ENCODE data around the gene ZNF557. TPM values are rescaled to one million over a fixed set of nuclear protein-coding genes. Genes with fewer than 3 reads are reported as not detected.
"Not testable (repeated sequence)": the region's sequence is repeated elsewhere in the genome, so short reads cannot be mapped to it uniquely, and the experiment has no call there.

The ZNF557 gene
- polyA plus RNA-seq, 6 donors from 2014 or later, result 0.68 to 15.5 (median 5.0) TPM

DNA sequence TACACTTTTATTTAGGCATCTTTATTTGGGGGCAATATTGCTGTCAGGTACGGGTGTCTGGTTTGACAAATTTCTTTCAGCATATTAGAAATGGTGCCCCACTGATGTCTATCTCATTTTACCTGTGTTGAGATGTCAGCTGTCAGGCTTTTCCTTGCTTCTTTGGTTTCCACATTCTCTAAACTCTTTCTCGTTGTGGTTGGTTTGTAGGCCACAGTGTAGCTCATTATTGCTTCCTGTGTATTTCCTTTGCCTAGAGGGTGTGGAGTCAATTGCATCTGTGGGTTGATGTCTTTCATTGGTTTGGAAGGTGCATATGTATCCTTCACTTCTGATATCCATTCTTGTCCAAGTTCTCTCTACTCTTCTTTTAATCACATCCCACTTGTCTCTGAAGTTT, 9.5 kb upstream of the ZNF557 start:
- H3K27me3 Mint-ChIP-seq; ATAC-seq (ENCODE audit: low read depth in 2 of 2); DNase-seq; H3K4me3 Mint-ChIP-seq; H3K27ac Mint-ChIP-seq; H3K36me3 Mint-ChIP-seq; H3K9me3 Mint-ChIP-seq; H3K4me1 Mint-ChIP-seq: not testable (repeated sequence)

DNA sequence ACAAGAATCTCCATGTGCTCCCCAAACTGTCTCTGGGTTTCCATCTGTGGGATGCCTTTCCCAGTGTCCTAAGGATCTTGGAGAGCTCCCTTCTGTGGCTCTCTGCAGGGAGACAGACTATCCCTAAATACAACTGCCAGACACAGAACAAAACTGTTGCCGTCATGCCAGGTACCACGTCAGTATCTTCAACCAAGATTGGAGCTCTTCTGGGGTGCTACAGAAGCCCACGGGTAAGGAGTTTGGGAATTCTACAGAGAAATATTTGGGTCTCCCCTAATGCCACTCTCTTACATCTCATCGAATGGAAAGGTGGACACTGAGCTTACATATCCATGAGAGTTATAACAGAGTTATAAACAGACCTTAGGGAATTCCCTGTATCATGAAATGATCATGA, 6.2 kb upstream of the ZNF557 start:
- Mint-ChIP-seq H3K27ac (no peak overlapping the region), H3K36me3 (no peaks in the 10 kb centered on the region), H3K4me1 (no peaks in the 10 kb centered on the region), H3K9me3 (peaks cover 0 to 3% (median 0%) of the 10 kb centered on the region in 7 donors), H3K27me3 (no peaks in the 10 kb centered on the region), H3K4me3 (no peak overlapping the region)
- ATAC-seq (ENCODE audit: low read depth in 2 of 2) (no peak), DNase-seq (no peak)

DNA sequence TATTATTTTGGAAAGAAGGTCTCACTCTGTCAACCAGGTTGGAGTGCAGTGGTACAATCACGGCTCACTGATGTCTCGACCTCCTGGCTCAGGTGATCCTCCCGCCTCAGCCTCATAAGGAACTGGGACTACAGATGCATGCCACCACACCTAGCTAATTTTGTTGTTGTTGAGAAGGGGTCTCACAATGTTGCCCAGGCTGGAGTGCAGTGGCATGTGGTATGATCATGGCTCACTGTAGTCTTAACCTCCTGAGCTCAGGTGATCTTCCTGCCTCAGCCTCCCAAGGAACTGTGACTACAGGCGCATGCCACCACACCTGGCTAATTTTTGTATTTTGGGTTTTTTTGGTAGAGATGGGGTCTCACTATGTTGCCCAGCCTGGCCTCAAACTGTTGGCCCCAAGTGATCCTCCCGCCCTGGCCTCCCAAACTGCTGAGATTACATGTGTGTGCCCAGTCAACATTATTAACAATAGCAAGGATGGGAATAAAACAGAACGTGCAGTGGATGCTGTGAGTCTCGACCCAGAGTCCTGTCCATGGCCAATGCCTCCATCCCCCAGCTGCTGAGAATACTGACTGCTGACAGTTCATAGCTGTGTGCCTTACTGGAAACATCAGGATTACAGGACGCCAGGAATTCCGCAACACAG, 5.6 kb upstream of the ZNF557 start:
- Mint-ChIP-seq H3K4me1 (peaks cover 2 to 3% (median 2%) of the 10 kb centered on the region in 3 donors), H3K4me3 (no peak overlapping the region)
- no peak for ATAC-seq (ENCODE audit: low read depth in 2 of 2)

DNA sequence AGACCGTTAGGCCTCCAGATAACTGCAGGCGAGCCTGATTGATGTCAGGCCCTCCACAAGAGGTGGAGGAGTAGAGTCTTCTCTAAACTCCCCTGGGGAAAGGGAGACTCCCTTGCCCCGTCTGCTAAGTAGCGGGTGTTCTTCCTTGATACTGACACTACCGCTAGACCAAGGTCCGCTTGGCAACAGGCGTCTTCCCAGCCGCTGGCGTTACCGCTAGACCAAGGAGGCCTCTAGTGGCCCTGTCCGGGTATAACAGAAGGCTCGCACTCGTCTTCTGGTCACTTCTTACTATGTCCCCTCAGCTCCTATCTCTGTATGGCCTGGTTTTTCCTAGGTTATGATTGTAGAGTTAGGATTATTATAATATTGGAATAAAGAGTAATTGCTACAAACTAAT, 2.4 kb upstream of the ZNF557 start:
- H3K27me3 Mint-ChIP-seq; ATAC-seq (ENCODE audit: low read depth in 2 of 2); H3K27ac Mint-ChIP-seq; H3K36me3 Mint-ChIP-seq; DNase-seq; H3K9me3 Mint-ChIP-seq: not testable (repeated sequence)
- Mint-ChIP-seq H3K4me3 (peak overlapping the region in 1 of 8 donors; percentile 37), H3K4me1 (peaks cover 5 to 10% (median 10%) of the 10 kb centered on the region in 3 donors)

More for the DNA sequence above, 5.6 kb upstream of the ZNF557 start:
- DNase-seq, result no peak
- Mint-ChIP-seq H3K9me3 (peaks cover 0 to 3% (median 0%) of the 10 kb centered on the region in 7 donors), H3K36me3 (no peaks in the 10 kb centered on the region), H3K27ac (peak overlapping the region in 1 of 6 donors; percentile 7), H3K27me3 (no peaks in the 10 kb centered on the region)

DNA sequence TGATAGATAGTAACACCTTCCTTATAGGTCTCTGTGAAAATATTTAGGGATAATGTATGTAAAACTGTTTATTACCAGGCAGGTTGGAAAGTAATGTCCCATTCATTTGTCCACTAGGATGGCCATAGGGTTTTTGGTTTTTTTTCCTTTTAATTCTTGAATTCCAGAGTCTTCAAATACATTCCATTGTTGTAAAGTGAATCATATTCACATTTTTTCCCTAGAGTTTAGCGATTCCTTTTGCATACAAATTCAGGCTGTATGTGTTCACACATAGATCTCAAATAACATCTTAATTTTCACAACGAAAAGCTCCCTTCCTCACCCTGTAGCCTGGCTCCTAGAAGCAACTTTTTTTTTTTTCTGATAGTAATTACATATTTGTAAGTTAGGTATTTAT, 1.8 kb upstream of the ZNF557 start:
- DNase-seq (no peak), ATAC-seq (ENCODE audit: low read depth in 2 of 2) (no peak)
- Mint-ChIP-seq H3K9me3 (peaks cover 0 to 4% (median 0%) of the 10 kb centered on the region in 7 donors), H3K27ac (no peak overlapping the region), H3K36me3 (peaks cover 5 to 7% of the 10 kb centered on the region in 2 donors), H3K4me3 (peak overlapping the region in 2 of 8 donors; percentile 24 to 25), H3K27me3 (no peaks in the 10 kb centered on the region), H3K4me1 (peaks cover 10 to 15% (median 10%) of the 10 kb centered on the region in 3 donors)

DNA sequence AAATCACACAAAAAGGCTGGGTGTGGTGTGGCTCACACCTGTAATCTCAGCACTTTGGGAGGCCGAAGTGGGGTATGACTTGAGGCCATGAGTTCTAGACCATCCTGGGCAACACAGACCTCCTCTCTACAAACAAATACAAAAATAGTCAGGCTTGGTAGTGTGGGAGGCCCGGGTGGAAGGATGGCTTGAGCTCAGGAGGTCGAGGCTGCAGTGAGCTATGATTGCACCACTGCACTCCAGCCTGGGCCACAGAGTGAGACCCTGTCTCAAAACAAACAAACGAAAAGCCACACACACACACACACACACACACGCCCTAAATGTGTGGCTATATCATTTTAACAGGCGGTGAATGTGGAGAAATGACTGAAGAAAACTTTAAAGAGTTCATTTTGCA, 904 bp upstream of the ZNF557 start:
- Mint-ChIP-seq H3K27ac (peak overlapping the region; percentile 7 to 98 (median 94)), H3K9me3 (peaks cover 0 to 4% (median 0%) of the 10 kb centered on the region in 7 donors), H3K4me3 (peak overlapping the region; percentile 91 to 98 (median 98)), H3K36me3 (peaks cover 7 to 10% of the 10 kb centered on the region in 2 donors), H3K4me1 (peaks cover 10 to 15% (median 11%) of the 10 kb centered on the region in 3 donors), H3K27me3 (no peaks in the 10 kb centered on the region)
- DNase-seq, result no peak
- no peak for ATAC-seq (ENCODE audit: low read depth in 2 of 2)

DNA sequence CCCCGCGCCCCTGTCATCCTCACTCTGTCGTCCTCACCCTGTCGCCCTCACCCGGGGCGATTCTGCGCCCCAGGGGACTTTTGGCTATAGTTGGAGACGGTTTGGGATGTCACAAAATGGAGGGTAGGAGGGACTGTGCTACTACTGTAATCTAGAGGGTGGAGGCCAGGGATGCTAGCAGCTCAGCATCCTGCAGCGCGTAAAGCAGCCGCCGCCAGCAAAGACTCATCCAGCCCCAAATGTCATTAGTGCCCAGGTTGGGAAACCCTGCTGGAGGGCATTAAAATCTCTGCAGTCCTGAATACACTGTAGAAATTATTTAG, 362 bp downstream of the ZNF557 start:
- no peak for DNase-seq
- H3K36me3 Mint-ChIP-seq, result peaks cover 11 to 20% of the 10 kb centered on the region in 2 donors

DNA sequence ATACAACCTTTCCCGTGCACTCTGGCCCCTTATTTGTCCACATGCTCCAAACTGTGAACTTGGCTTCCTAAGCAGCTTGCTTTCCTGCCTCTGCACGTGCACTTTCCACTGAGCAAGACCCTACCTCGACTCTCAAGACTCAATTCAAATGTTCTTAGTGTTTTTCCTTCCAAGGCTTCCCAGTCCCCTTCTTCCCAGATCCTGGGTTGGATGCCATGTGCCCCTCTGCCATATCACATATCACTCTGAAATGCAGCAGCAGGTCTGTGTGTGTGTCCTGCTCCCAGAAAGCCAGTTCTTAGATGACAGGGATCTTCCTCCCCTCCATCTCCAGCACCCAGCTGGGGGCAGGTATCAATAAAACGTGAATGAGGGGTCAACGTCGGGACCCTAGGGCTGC, 3.0 kb downstream of the ZNF557 start:
- Mint-ChIP-seq H3K4me3 (peak overlapping the region; percentile 0 to 83 (median 49)), H3K9me3 (peaks cover 2 to 11% (median 10%) of the 10 kb centered on the region in 7 donors), H3K27me3 (no peaks in the 10 kb centered on the region), H3K4me1 (peaks cover 10 to 17% (median 15%) of the 10 kb centered on the region in 3 donors), H3K36me3 (peaks cover 29 to 41% of the 10 kb centered on the region in 2 donors), H3K27ac (peak overlapping the region in 3 of 6 donors; percentile 28 to 65 (median 61))
- DNase-seq (no peak), ATAC-seq (ENCODE audit: low read depth in 2 of 2) (no peak)

More for the DNA sequence above, 362 bp downstream of the ZNF557 start:
- Mint-ChIP-seq H3K4me1 (peaks cover 10 to 17% (median 15%) of the 10 kb centered on the region in 3 donors), H3K27ac (peak overlapping the region; percentile 81 to 98 (median 94)), H3K9me3 (peaks cover 0 to 4% (median 0%) of the 10 kb centered on the region in 7 donors), H3K4me3 (peak overlapping the region; percentile 91 to 98 (median 98)), H3K27me3 (no peaks in the 10 kb centered on the region)
- peak; percentile 3 to 7 for ATAC-seq (ENCODE audit: low read depth in 2 of 2)

DNA sequence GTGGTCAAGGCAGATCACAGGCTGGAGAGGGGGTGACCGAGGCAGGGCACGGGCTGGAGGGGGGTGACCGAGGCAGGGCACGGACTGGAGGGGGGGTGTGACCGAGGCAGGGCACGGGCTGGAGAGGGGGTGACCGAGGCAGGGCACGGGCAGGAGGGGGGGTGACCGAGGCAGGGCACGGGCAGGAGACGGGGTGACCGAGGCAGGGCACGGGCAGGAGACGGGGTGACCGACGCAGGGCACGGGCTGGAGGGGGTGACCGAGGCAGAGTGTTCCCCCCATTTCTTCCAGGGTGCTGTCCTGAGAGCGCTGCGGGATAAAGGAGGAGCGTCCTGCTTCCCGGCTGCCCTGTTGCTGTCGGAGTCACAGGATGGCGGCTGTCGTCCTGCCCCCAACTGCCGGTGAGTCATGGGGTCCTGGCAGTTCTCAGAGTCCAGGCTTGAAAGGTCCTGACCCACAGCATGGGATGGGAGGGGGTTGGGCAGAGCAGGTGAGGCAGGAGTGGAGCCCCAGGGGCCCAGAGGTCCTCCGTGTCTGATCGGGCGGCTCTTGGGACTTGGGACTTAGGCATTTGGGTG, 5.3 kb downstream of the ZNF557 start:
- H3K36me3 Mint-ChIP-seq, result peaks cover 48 to 64% of the 10 kb centered on the region in 2 donors
- H3K27ac Mint-ChIP-seq, result no peak overlapping the region
- peak overlapping the region in 1 of 8 donors; percentile 18 for H3K4me3 Mint-ChIP-seq
- peaks cover 0 to 14% (median 9%) of the 10 kb centered on the region in 3 donors for H3K4me1 Mint-ChIP-seq
- H3K9me3 Mint-ChIP-seq, result peaks cover 7 to 34% (median 27%) of the 10 kb centered on the region in 7 donors
- no peaks in the 10 kb centered on the region for H3K27me3 Mint-ChIP-seq
- DNase-seq (no peak), ATAC-seq (ENCODE audit: low read depth in 2 of 2) (no peak)

DNA sequence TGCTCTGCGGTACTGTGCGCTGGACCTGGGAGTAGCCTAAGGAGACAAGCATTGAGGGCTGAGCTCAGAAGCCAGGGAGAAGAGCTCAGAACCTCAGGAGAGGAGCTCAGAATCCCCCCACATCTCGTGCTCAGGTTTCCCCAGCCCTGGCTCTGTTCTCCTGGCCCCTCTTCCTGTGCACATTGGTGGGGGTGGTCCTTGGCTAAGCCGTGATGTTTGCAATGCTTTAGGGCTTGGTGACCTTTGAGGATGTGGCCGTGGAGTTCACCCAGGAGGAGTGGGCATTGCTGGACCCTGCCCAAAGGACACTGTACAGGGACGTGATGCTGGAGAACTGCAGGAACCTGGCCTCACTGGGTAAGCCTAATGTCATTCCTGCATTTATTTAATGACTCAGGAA, 6.6 kb downstream of the ZNF557 start:
- H3K4me3 Mint-ChIP-seq, result no peak overlapping the region
- no peak for DNase-seq
- peaks cover 0 to 14% (median 9%) of the 10 kb centered on the region in 3 donors for H3K4me1 Mint-ChIP-seq
- peaks cover 59 to 74% of the 10 kb centered on the region in 2 donors for H3K36me3 Mint-ChIP-seq
- no peaks in the 10 kb centered on the region for H3K27me3 Mint-ChIP-seq
- H3K9me3 Mint-ChIP-seq, result peaks cover 8 to 47% (median 37%) of the 10 kb centered on the region in 7 donors
- H3K27ac Mint-ChIP-seq, result no peak overlapping the region
- ATAC-seq (ENCODE audit: low read depth in 2 of 2), result no peak

DNA sequence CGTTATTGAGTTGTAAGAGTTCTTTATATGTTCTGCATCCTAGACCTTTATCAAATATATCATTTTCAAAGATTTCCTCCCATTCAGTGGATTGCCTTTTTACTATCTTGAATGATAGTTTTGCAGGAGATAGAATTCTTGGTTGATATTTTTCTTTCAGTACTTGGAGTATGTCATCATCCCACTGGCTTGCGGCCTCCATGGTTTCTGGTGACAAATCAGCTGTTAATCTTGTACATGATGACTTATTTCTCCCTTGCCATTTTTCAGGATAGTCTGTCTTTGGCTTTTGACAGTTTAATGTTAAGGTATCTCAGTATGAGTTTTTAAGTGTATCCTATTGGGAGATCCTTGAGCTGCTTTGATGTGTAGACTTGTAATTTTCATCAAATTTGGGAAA, 8.5 kb downstream of the ZNF557 start:
- H3K27me3 Mint-ChIP-seq, result no peaks in the 10 kb centered on the region
- peak overlapping the region in 1 of 8 donors; percentile 73 for H3K4me3 Mint-ChIP-seq
- no peak for DNase-seq
- no peak for ATAC-seq (ENCODE audit: low read depth in 2 of 2)
- H3K36me3 Mint-ChIP-seq, result peaks cover 67 to 77% of the 10 kb centered on the region in 2 donors
- peaks cover 13 to 66% (median 52%) of the 10 kb centered on the region in 7 donors for H3K9me3 Mint-ChIP-seq
- H3K27ac Mint-ChIP-seq, result no peak overlapping the region
- peaks cover 0 to 7% (median 2%) of the 10 kb centered on the region in 3 donors for H3K4me1 Mint-ChIP-seq

DNA sequence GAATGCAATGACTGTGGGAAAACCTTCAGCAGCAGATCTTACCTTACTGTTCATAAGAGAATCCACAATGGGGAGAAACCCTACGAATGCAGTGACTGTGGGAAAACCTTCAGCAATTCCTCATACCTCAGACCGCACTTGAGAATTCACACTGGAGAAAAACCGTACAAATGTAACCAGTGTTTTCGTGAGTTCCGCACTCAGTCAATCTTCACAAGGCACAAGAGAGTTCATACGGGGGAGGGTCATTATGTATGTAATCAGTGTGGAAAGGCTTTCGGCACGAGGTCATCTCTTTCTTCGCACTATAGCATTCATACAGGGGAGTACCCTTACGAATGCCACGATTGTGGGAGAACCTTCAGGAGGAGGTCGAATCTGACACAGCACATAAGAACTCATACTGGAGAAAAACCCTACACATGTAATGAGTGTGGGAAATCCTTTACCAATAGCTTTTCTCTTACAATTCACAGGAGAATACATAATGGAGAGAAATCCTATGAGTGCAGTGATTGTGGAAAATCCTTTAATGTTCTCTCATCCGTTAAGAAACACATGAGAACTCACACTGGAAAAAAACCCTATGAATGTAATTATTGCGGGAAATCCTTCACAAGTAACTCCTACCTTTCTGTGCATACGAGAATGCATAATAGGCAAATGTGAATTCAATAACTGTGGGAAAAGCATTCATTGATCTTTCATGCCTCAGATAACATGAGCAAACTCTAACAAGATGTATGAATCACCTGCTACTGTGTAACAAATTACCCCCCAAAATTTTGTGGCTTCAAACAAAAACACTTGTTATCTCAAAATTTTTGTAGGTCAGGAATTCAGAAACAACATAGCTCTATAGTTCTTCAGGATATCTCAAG, 13.8 kb downstream of the ZNF557 start:
- Mint-ChIP-seq H3K27me3 (no peaks in the 10 kb centered on the region), H3K4me3 (peak overlapping the region in 1 of 8 donors; percentile 10), H3K36me3 (peaks cover 49 to 56% of the 10 kb centered on the region in 2 donors), H3K27ac (no peak overlapping the region), H3K9me3 (peaks cover 16 to 93% (median 71%) of the 10 kb centered on the region in 7 donors), H3K4me1 (peaks cover 0 to 6% (median 0%) of the 10 kb centered on the region in 3 donors)
- no peak for DNase-seq
- ATAC-seq (ENCODE audit: low read depth in 2 of 2), result no peak

DNA sequence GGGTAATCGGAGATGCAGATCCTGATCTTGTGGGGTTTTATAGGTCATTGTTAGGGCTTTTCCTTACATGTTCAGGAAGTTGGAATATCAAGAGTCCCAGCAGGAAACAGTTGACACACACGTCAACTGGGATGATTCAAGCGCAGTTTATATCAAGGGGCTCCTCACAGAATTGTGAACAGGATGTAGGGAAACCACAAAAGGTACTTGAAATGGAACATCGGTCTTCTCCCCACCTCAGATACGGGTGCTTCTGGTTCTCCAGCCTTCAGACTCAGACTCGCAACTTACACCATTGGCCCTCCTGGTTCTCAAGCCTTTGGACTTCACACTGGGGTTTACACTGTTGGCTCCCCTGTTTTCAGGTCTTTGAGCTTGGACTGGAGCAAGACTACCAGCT, 19.5 kb downstream of the ZNF557 start:
- Mint-ChIP-seq H3K27ac (no peak overlapping the region), H3K4me1 (peaks cover 0 to 3% (median 0%) of the 10 kb centered on the region in 3 donors), H3K36me3 (peaks cover 6 to 21% of the 10 kb centered on the region in 2 donors), H3K4me3 (no peak overlapping the region), H3K9me3 (peaks cover 6 to 79% (median 53%) of the 10 kb centered on the region in 7 donors), H3K27me3 (no peaks in the 10 kb centered on the region)
- no peak for ATAC-seq (ENCODE audit: low read depth in 2 of 2)
- no peak for DNase-seq
